AML-193 (cell line): ENCODE measurements around the gene CEBPB.
A peak's percentile ranks its signal among the peaks of the same experiment; 100 is the strongest.
"Not testable (repeated sequence)": the region's sequence is repeated elsewhere in the genome, so short reads cannot be mapped to it uniquely, and the experiment has no call there.

Experiments
- DNase-seq, 2 experiments: peaks; one replicate each; lab custom pipeline; 2025; lab: John Stamatoyannopoulos, UW

CEBPB gene

GRCh38 chr20:50190251-50191064 is at the start of gene CEBPB:
Gene CEBPB, plus strand, starts transcription at chr20:50190830. Its CDS starts 204 bp downstream, at chr20:50191034.
- peak; percentile 73 to 79 for DNase-seq

GRCh38 chr20:50141018-50141675 is 49.5 kb upstream of the CEBPB start:
- no peak for DNase-seq

- DNase-seq, result no peak
These were observed 48.6 kb upstream of the CEBPB start for GRCh38 chr20:50141811-50142561.

- DNase-seq, result no peak
These were observed 47.8 kb upstream of the CEBPB start for GRCh38 chr20:50142812-50143211.

GRCh38 chr20:50144362-50144761 is 46.3 kb upstream of the CEBPB start:
- DNase-seq, result peak; percentile 49 to 56

- no peak for DNase-seq
These were observed 45.1 kb upstream of the CEBPB start for GRCh38 chr20:50145566-50145965.

- no peak for DNase-seq
These were observed 44.4 kb upstream of the CEBPB start for GRCh38 chr20:50146214-50146613.

- peak; percentile 69 to 74 for DNase-seq
These were observed 43.6 kb upstream of the CEBPB start for GRCh38 chr20:50146732-50147662.

GRCh38 chr20:50149481-50150254 is 41.0 kb upstream of the CEBPB start:
- DNase-seq, result no peak

- DNase-seq, result no peak
These were observed 39.4 kb upstream of the CEBPB start for GRCh38 chr20:50151034-50151743.

- DNase-seq, result no peak
These were observed 38.1 kb upstream of the CEBPB start for GRCh38 chr20:50152394-50153152.

GRCh38 chr20:50153153-50153499 is 37.5 kb upstream of the CEBPB start:
- no peak for DNase-seq

- DNase-seq, result peak; percentile 77 to 78
These were observed 36.9 kb upstream of the CEBPB start, which contains the start of gene PEDS1 for GRCh38 chr20:50153500-50154377. Gene PEDS1, minus strand, starts transcription at chr20:50153723. Its CDS starts 86 bp downstream, at chr20:50153637.

GRCh38 chr20:50161494-50161893 is 29.1 kb upstream of the CEBPB start:
- not testable (repeated sequence) for DNase-seq

- DNase-seq, result no peak
These were observed 26.9 kb upstream of the CEBPB start for GRCh38 chr20:50163570-50164317.

GRCh38 chr20:50165684-50166554 is 24.7 kb upstream of the CEBPB start:
- DNase-seq, result peak; percentile 96 to 97
